ENCODE data around the gene MTM1. TPM values are rescaled to one million over a fixed set of nuclear protein-coding genes. Genes with fewer than 3 reads are reported as not detected.

The MTM1 gene
- total RNA-seq, 1 experiment from 2014 or later = 6.4 TPM

- H2AK5ac ChIP-seq (ENCODE audit: insufficient read length, low read length) = no peak overlapping the region
- peaks cover 7 to 19% (median 7%) of the 10 kb centered on the region in 3 experiments; a peak in 5 of 7 replicates for H3K36me3 Mint-ChIP-seq (ENCODE audit: insufficient read depth in 1 of 3, low read depth in 3 of 3)
Measured at GRCh38 chrX:150602296-150602695, 33.9 kb downstream of the MTM1 start.

More at GRCh38 chrX:150602296-150602695, 33.9 kb downstream of the MTM1 start:
- Histone ChIP-seq H2BK15ac (ENCODE audit: low read depth, low read length) (no peak overlapping the region), H3K18ac (ENCODE audit: insufficient read length, low read depth, low read length) (no peak overlapping the region), H4K8ac (replicated peaks; ENCODE audit: insufficient read length, low read depth, low read length) (no peak overlapping the region), H4K5ac (ENCODE audit: insufficient read length, low read depth, low read length) (no peak overlapping the region), H2BK20ac (ENCODE audit: low read depth, low read length, poor library complexity, severe bottlenecking) (no peak overlapping the region), H4K20me1 (ENCODE audit: control insufficient read depth, insufficient read depth, insufficient read length) (no peaks in the 10 kb centered on the region), H3K23ac (ENCODE audit: insufficient read length, low read depth, low read length) (no peak overlapping the region), H3K56ac (ENCODE audit: insufficient read length, low read depth, low read length) (no peak overlapping the region), H3K9ac (ENCODE audit: extremely low read depth, insufficient read length, low read length) (no peak overlapping the region), H3K79me2 (ENCODE audit: insufficient read depth, low read length) (no peaks in the 10 kb centered on the region), H3K27ac (ENCODE audit: insufficient read length, low read depth, low read length) (no peak overlapping the region), H2BK5ac (ENCODE audit: insufficient read length, low read length) (no peak overlapping the region), H3K4me1 (ENCODE audit: insufficient read depth, low read length) (no peaks in the 10 kb centered on the region), H4K91ac (ENCODE audit: insufficient read length, low read depth, low read length) (no peak overlapping the region), H3K79me1 (ENCODE audit: insufficient read depth, low read depth, low read length, poor library complexity, severe bottlenecking) (no peaks in the 10 kb centered on the region), H3K14ac (ENCODE audit: insufficient read depth, low read length) (no peak overlapping the region), H2BK120ac (ENCODE audit: low read depth, low read length, poor library complexity, severe bottlenecking) (no peak overlapping the region), H3K9me3 (ENCODE audit: control insufficient read depth, low read depth, low read length) (peaks cover 5% of the 10 kb centered on the region), H3K4ac (ENCODE audit: low read depth, low read length) (no peak overlapping the region), H2AFZ (ENCODE audit: low read length) (no peak overlapping the region), H3K23me2 (ENCODE audit: insufficient read length, low read depth, low read length, poor library complexity, severe bottlenecking) (no peaks in the 10 kb centered on the region), H3T11ph (ENCODE audit: low read length) (no peak overlapping the region), H2BK12ac (ENCODE audit: insufficient read length, low read depth, low read length) (no peak overlapping the region), H3K4me2 (ENCODE audit: insufficient read depth, insufficient read length, low read length) (no peak overlapping the region), H3K27me3 (ENCODE audit: insufficient read depth, low read length) (no peaks in the 10 kb centered on the region)
- no peak overlapping the region for H3K4me3 Mint-ChIP-seq
- no peak overlapping the region for H3K27ac Mint-ChIP-seq
- peaks cover 54 to 67% of the 10 kb centered on the region in 2 experiments for H3K9me3 Mint-ChIP-seq
- no peak for DNase-seq
- no peak for TF ChIP-seq CTCF (conservative IDR thresholded peaks at IDR 0.05)
- H3K27me3 Mint-ChIP-seq (ENCODE audit: low read depth) = peaks cover 2% of the 10 kb centered on the region; the same call in 1 of the 2 replicates
- no peaks in the 10 kb centered on the region for H3K4me1 Mint-ChIP-seq

Data from H9 (cell line).